Measurements from ENCODE around the gene SIRT3. TPM values are rescaled to one million over a fixed set of nuclear protein-coding genes. Genes with fewer than 3 reads are reported as not detected.
A peak's percentile ranks its signal among the peaks of the same experiment; 100 is the strongest.

Gene SIRT3
- total and polyA plus RNA-seq, 4 donors, result 9.9 to 17.1 (median 14.6) TPM

DNA sequence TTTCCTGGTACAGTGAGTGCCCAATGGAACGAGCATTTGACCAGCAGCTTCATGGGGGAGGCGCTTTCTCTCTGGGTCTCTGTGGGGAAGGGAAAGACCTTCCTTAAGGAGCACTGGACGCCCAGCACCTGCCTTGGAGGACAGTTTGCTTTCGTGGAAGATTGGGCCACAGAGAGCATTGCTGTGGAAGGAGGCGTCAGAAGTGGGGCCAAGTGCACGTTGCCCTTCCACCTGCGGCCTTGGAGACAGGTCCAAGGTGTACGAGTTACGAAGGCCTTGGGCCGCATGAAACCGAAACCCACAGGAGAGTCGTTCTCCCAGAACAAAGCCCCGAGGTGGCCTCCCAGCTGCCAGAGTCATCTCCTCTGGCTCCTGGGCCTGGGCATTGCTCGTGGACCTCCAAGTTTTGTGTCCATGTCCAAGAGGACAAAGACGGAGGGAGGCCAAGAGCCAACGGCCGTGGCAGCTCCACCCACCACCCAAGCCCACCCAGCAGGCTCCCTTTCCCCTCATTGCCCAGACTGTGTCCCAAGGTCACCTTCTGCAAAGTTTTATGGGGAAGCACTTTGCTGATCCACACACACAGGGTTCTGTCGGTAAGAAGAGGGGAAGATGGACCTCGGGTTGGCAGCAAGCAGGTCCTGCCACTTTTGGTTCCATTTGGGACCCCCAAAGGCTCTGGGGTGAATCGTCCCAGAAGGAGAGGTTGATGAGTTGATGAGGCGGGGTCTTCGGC lies 36.2 kb upstream of the SIRT3 start:
- H3K4me1 ChIP-seq (ENCODE audit: control insufficient read depth in 4 of 4, insufficient read depth in 4 of 4, low read length in 3 of 4), result peaks cover 0 to 3% (median 0%) of the 10 kb centered on the region in 4 donors
- H3K27me3 ChIP-seq (ENCODE audit: control insufficient read depth in 4 of 4, insufficient read depth in 4 of 4, low read length in 3 of 4), result no peaks in the 10 kb centered on the region
- no peaks in the 10 kb centered on the region for H3K36me3 ChIP-seq (ENCODE audit: control insufficient read depth in 4 of 4, insufficient read depth in 3 of 4, low read depth in 1 of 4, low read length in 3 of 4)
- no peak overlapping the region for H3K4me3 ChIP-seq (ENCODE audit: low read depth in 1 of 3, low read length in 3 of 3)
- WGBS, result 87% methylated on average over 22 of the region's 22 CpGs
- H3K9ac ChIP-seq (ENCODE audit: low read depth in 1 of 2, low read length in 2 of 2), result no peak overlapping the region
- TF ChIP-seq, protein P1, sequence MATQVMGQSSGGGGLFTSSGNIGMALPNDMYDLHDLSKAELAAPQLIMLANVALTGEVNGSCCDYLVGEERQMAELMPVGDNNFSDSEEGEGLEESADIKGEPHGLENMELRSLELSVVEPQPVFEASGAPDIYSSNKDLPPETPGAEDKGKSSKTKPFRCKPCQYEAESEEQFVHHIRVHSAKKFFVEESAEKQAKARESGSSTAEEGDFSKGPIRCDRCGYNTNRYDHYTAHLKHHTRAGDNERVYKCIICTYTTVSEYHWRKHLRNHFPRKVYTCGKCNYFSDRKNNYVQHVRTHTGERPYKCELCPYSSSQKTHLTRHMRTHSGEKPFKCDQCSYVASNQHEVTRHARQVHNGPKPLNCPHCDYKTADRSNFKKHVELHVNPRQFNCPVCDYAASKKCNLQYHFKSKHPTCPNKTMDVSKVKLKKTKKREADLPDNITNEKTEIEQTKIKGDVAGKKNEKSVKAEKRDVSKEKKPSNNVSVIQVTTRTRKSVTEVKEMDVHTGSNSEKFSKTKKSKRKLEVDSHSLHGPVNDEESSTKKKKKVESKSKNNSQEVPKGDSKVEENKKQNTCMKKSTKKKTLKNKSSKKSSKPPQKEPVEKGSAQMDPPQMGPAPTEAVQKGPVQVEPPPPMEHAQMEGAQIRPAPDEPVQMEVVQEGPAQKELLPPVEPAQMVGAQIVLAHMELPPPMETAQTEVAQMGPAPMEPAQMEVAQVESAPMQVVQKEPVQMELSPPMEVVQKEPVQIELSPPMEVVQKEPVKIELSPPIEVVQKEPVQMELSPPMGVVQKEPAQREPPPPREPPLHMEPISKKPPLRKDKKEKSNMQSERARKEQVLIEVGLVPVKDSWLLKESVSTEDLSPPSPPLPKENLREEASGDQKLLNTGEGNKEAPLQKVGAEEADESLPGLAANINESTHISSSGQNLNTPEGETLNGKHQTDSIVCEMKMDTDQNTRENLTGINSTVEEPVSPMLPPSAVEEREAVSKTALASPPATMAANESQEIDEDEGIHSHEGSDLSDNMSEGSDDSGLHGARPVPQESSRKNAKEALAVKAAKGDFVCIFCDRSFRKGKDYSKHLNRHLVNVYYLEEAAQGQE (IDR thresholded peaks at IDR 0.05), result no peak
- no peak for TF ChIP-seq FOXA1 (IDR thresholded peaks at IDR 0.05)
- TF ChIP-seq, protein P2, sequence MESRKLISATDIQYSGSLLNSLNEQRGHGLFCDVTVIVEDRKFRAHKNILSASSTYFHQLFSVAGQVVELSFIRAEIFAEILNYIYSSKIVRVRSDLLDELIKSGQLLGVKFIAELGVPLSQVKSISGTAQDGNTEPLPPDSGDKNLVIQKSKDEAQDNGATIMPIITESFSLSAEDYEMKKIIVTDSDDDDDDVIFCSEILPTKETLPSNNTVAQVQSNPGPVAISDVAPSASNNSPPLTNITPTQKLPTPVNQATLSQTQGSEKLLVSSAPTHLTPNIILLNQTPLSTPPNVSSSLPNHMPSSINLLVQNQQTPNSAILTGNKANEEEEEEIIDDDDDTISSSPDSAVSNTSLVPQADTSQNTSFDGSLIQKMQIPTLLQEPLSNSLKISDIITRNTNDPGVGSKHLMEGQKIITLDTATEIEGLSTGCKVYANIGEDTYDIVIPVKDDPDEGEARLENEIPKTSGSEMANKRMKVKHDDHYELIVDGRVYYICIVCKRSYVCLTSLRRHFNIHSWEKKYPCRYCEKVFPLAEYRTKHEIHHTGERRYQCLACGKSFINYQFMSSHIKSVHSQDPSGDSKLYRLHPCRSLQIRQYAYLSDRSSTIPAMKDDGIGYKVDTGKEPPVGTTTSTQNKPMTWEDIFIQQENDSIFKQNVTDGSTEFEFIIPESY (IDR thresholded peaks at IDR 0.05), result no peak
- no peak for TF ChIP-seq RAD21 (IDR thresholded peaks at IDR 0.05)
- TF ChIP-seq, protein P3, sequence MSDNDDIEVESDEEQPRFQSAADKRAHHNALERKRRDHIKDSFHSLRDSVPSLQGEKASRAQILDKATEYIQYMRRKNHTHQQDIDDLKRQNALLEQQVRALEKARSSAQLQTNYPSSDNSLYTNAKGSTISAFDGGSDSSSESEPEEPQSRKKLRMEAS (IDR thresholded peaks at IDR 0.05), result no peak
- no peak for TF ChIP-seq SP1 (IDR thresholded peaks at IDR 0.05)
- TF ChIP-seq HNF4G (IDR thresholded peaks at IDR 0.05), result no peak
- TF ChIP-seq HNF4A (conservative IDR thresholded peaks at IDR 0.05), result no peak
- TF ChIP-seq EGR1 (IDR thresholded peaks at IDR 0.05; ENCODE audit: low read depth in 2 of 2), result no peak
- DNase-seq (ENCODE audit: low spot score), result peak; percentile 24
- H3K27ac ChIP-seq (ENCODE audit: low read depth in 1 of 2, low read length in 2 of 2), result no peak overlapping the region
- H3K9me3 ChIP-seq (ENCODE audit: control insufficient read depth in 4 of 4, low read length in 3 of 4), result no peaks in the 10 kb centered on the region

DNA sequence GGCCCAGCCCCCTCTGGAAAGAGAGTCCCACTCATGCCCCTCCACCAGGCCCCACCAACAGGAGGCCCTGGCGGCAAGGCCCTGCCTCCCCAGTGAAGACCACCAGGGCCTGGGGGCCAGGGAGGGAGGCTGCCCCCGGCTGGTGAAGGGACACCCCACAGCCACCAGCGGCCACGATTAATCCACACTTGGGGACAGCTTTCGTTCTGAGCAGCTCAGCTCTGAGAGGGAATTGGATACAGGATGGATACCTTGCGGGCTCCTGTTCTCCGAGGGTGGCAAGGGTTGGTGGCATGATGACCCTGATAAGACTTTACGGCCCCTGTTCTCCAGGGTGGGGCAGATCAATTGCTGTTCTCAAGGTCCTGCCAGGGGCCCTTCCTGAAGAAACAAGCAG lies 35.2 kb upstream of the SIRT3 start:
- 69% methylated on average over 8 of the region's 8 CpGs for WGBS
- Histone ChIP-seq H3K27me3 (ENCODE audit: control insufficient read depth in 4 of 4, insufficient read depth in 4 of 4, low read length in 3 of 4) (no peaks in the 10 kb centered on the region), H3K36me3 (ENCODE audit: control insufficient read depth in 4 of 4, insufficient read depth in 3 of 4, low read depth in 1 of 4, low read length in 3 of 4) (no peaks in the 10 kb centered on the region), H3K27ac (ENCODE audit: low read depth in 1 of 2, low read length in 2 of 2) (no peak overlapping the region), H3K4me1 (ENCODE audit: control insufficient read depth in 4 of 4, insufficient read depth in 4 of 4, low read length in 3 of 4) (peaks cover 0 to 3% (median 0%) of the 10 kb centered on the region in 4 donors), H3K9me3 (ENCODE audit: control insufficient read depth in 4 of 4, low read length in 3 of 4) (no peaks in the 10 kb centered on the region), H3K4me3 (ENCODE audit: low read depth in 1 of 3, low read length in 3 of 3) (no peak overlapping the region), H3K9ac (ENCODE audit: low read depth in 1 of 2, low read length in 2 of 2) (no peak overlapping the region)
- DNase-seq (ENCODE audit: low spot score), result peak; percentile 25
- TF ChIP-seq HNF4A (conservative IDR thresholded peaks at IDR 0.05), result no peak
- TF ChIP-seq, protein P4, sequence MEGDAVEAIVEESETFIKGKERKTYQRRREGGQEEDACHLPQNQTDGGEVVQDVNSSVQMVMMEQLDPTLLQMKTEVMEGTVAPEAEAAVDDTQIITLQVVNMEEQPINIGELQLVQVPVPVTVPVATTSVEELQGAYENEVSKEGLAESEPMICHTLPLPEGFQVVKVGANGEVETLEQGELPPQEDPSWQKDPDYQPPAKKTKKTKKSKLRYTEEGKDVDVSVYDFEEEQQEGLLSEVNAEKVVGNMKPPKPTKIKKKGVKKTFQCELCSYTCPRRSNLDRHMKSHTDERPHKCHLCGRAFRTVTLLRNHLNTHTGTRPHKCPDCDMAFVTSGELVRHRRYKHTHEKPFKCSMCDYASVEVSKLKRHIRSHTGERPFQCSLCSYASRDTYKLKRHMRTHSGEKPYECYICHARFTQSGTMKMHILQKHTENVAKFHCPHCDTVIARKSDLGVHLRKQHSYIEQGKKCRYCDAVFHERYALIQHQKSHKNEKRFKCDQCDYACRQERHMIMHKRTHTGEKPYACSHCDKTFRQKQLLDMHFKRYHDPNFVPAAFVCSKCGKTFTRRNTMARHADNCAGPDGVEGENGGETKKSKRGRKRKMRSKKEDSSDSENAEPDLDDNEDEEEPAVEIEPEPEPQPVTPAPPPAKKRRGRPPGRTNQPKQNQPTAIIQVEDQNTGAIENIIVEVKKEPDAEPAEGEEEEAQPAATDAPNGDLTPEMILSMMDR (IDR thresholded peaks at IDR 0.05; ENCODE audit: low read depth, low read length, missing input control), result no peak
- no peak for TF ChIP-seq HNF4G (IDR thresholded peaks at IDR 0.05)
- TF ChIP-seq SP1 (IDR thresholded peaks at IDR 0.05), result no peak
